Progenitor cell of endocrine pancreas (in vitro differentiated cells): ENCODE data around the gene ERICH4. TPM values are rescaled to one million over a fixed set of nuclear protein-coding genes. Genes with fewer than 3 reads are reported as not detected.
A peak's percentile ranks its signal among the peaks of the same experiment; 100 is the strongest.

Experiments used
- DNase-seq: peaks from one replicate; pipeline ENCODE4 v3.0.0; 2021; ENCODE audit warnings: low spot score; ENCODE audit not compliant: unreplicated experiment
- H3K27ac Mint-ChIP-seq: 2 replicates; pipeline ENCODE4 v1.8.0; 2021; ENCODE audit warnings: mild to moderate bottlenecking, moderate library complexity, mixed read lengths
- H3K27me3 Mint-ChIP-seq: 2 replicates; pipeline ENCODE4 v1.8.0; 2021; ENCODE audit warnings: mixed read lengths
- H3K36me3 Mint-ChIP-seq: 2 replicates; pipeline ENCODE4 v1.8.0; 2022; ENCODE audit warnings: mixed read lengths; ENCODE audit not compliant: insufficient read depth
- H3K4me1 Mint-ChIP-seq: 2 replicates; pipeline ENCODE4 v1.8.0; 2021; ENCODE audit warnings: low read depth, mixed read lengths
- H3K4me3 Mint-ChIP-seq: 2 replicates; pipeline ENCODE4 v1.8.0; 2021; ENCODE audit warnings: low read depth, mild to moderate bottlenecking, moderate library complexity, mixed read lengths
- H3K9me3 Mint-ChIP-seq: 2 replicates; pipeline ENCODE4 v1.8.0; 2021; ENCODE audit warnings: low read depth, mixed read lengths
- CTCF ChIP-seq: fragments of 200-600 bp; sonication (generic); IDR thresholded peaks from one replicate; pipeline ENCODE4 v1.5.0; 2021; ENCODE audit warnings: antibody characterized with exemption, mild to moderate bottlenecking; ENCODE audit not compliant: unreplicated experiment
- total RNA-seq: library from RNA; stranded (reverse); gene quantifications from 2 replicates; pipeline ENCODE4 v1.2.1, GENCODE V29; 2021

The ERICH4 gene
- total RNA-seq, 1 donor from 2014 or later: not detected

DNA sequence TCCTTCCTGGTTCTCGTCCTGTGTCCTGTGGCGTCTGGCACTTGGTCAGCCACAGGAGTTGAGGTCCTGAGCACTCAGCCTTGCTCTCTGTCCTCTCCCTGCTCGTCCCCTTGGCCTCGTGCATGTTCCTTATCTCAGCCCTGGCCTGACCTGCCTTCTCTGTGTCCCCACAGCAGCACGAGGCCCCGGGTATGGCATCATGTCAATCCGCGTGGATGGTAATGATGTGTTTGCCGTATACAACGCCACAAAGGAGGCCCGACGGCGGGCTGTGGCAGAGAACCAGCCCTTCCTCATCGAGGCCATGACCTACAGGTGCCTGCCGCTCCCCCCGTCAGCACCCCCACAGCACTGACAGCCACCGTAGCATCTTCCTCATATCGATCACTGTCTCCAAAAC is 20.5 kb upstream of the ERICH4 start:
- Mint-ChIP-seq H3K27ac (no peak overlapping the region), H3K4me1 (peaks cover 4% of the 10 kb centered on the region), H3K9me3 (no peaks in the 10 kb centered on the region), H3K27me3 (no peaks in the 10 kb centered on the region), H3K36me3 (peaks cover 11% of the 10 kb centered on the region), H3K4me3 (no peak overlapping the region)
- no peak for TF ChIP-seq CTCF
- no peak for DNase-seq

DNA sequence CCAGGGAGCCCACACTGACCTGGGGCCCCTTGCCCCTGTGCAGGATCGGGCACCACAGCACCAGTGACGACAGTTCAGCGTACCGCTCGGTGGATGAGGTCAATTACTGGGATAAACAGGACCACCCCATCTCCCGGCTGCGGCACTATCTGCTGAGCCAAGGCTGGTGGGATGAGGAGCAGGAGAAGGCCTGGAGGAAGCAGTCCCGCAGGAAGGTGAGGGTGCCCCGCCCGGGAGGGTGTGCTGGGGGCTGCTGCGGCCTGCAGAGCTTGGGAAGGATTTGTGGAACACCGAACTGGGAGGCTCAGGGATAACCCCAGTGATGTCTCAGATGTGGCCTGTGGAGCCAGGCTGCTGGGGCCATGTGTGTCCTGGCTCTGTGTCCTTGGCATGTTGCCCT is 20.0 kb upstream of the ERICH4 start:
- H3K4me1 Mint-ChIP-seq: peaks cover 8% of the 10 kb centered on the region
- no peak overlapping the region for H3K27ac Mint-ChIP-seq
- no peak for TF ChIP-seq CTCF
- H3K9me3 Mint-ChIP-seq: no peaks in the 10 kb centered on the region
- no peak for DNase-seq
- H3K4me3 Mint-ChIP-seq: no peak overlapping the region
- peaks cover 11% of the 10 kb centered on the region for H3K36me3 Mint-ChIP-seq
- no peaks in the 10 kb centered on the region for H3K27me3 Mint-ChIP-seq

- H3K27ac Mint-ChIP-seq: no peak overlapping the region
- H3K4me3 Mint-ChIP-seq: no peak overlapping the region
- peaks cover 10% of the 10 kb centered on the region for H3K4me1 Mint-ChIP-seq
- TF ChIP-seq CTCF: no peak
- H3K36me3 Mint-ChIP-seq: peaks cover 5% of the 10 kb centered on the region
- H3K27me3 Mint-ChIP-seq: no peaks in the 10 kb centered on the region
- no peak for DNase-seq
- H3K9me3 Mint-ChIP-seq: no peaks in the 10 kb centered on the region
Measured at GRCh38 chr19:41424335-41425173, 18.4 kb upstream of the ERICH4 start.

GRCh38 chr19:41425174-41426115 is 17.5 kb upstream of the ERICH4 start:
- Mint-ChIP-seq H3K36me3 (peaks cover 5% of the 10 kb centered on the region), H3K4me1 (peaks cover 10% of the 10 kb centered on the region), H3K9me3 (no peaks in the 10 kb centered on the region), H3K27ac (no peak overlapping the region), H3K4me3 (peak overlapping the region; percentile 40), H3K27me3 (no peaks in the 10 kb centered on the region)
- TF ChIP-seq CTCF: no peak
- no peak for DNase-seq

GRCh38 chr19:41426116-41426841 is 16.7 kb upstream of the ERICH4 start:
- Mint-ChIP-seq H3K27me3 (no peaks in the 10 kb centered on the region), H3K36me3 (peaks cover 5% of the 10 kb centered on the region), H3K4me3 (peak overlapping the region; percentile 85), H3K4me1 (peaks cover 10% of the 10 kb centered on the region), H3K9me3 (no peaks in the 10 kb centered on the region), H3K27ac (no peak overlapping the region)
- no peak for TF ChIP-seq CTCF
- DNase-seq: no peak
